ENCODE data around the gene PLA2G7. TPM values are rescaled to one million over a fixed set of nuclear protein-coding genes. Genes with fewer than 3 reads are reported as not detected.

The PLA2G7 gene
- total RNA-seq, 1 experiment from 2014 or later, result 1.7 TPM

DNA sequence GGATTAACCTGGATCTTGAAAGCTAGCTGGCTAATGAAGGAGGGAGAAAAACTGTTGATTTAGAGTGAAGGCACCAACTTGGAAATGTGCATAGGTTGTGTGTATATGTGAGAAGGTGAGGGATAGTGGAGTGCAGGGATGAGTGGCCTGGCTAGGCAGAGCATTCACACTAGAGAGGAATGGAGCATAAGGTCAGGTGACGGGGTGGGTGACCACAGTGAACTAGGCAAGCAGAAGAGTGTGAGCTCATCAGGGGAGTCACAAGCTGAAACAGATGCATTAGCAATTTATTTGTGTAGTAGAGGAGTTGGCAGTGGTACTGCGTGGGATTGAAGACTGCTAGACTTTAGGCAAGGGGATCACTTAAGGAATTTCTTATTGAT is 22.0 kb upstream of the PLA2G7 start:
- Histone ChIP-seq H3K9me3 (ENCODE audit: control insufficient read depth, low read depth, low read length) (no peaks in the 10 kb centered on the region), H4K5ac (ENCODE audit: insufficient read length, low read depth, low read length) (no peak overlapping the region), H3K23me2 (ENCODE audit: insufficient read length, low read depth, low read length, poor library complexity, severe bottlenecking) (no peaks in the 10 kb centered on the region), H2BK12ac (ENCODE audit: insufficient read length, low read depth, low read length) (no peak overlapping the region), H2BK15ac (ENCODE audit: low read depth, low read length) (no peak overlapping the region), H3K27me3 (ENCODE audit: insufficient read depth, low read length) (no peaks in the 10 kb centered on the region), H3K4me2 (ENCODE audit: insufficient read depth, insufficient read length, low read length) (no peak overlapping the region), H3K23ac (ENCODE audit: insufficient read length, low read depth, low read length) (no peak overlapping the region), H4K91ac (ENCODE audit: insufficient read length, low read depth, low read length) (no peak overlapping the region), H2AFZ (ENCODE audit: low read length) (no peak overlapping the region), H3K79me2 (ENCODE audit: insufficient read depth, low read length) (no peaks in the 10 kb centered on the region), H3T11ph (ENCODE audit: low read length) (no peak overlapping the region), H2BK120ac (ENCODE audit: low read depth, low read length, poor library complexity, severe bottlenecking) (no peak overlapping the region), H2BK20ac (ENCODE audit: low read depth, low read length, poor library complexity, severe bottlenecking) (no peak overlapping the region), H3K9ac (ENCODE audit: extremely low read depth, insufficient read length, low read length) (no peak overlapping the region), H2AK5ac (ENCODE audit: insufficient read length, low read length) (no peak overlapping the region), H3K56ac (ENCODE audit: insufficient read length, low read depth, low read length) (no peak overlapping the region), H4K20me1 (ENCODE audit: control insufficient read depth, insufficient read depth, insufficient read length) (no peaks in the 10 kb centered on the region), H3K18ac (ENCODE audit: insufficient read length, low read depth, low read length) (no peak overlapping the region), H3K27ac (ENCODE audit: insufficient read length, low read depth, low read length) (no peak overlapping the region), H4K8ac (replicated peaks; ENCODE audit: insufficient read length, low read depth, low read length) (no peak overlapping the region), H2BK5ac (ENCODE audit: insufficient read length, low read length) (no peak overlapping the region), H3K79me1 (ENCODE audit: insufficient read depth, low read depth, low read length, poor library complexity, severe bottlenecking) (no peaks in the 10 kb centered on the region), H3K4ac (ENCODE audit: low read depth, low read length) (no peak overlapping the region), H3K14ac (ENCODE audit: insufficient read depth, low read length) (no peak overlapping the region), H3K4me1 (ENCODE audit: insufficient read depth, low read length) (no peaks in the 10 kb centered on the region; the same call in 1 of the 2 replicates)
- WGBS (ENCODE audit: extremely low coverage, insufficient read length, low lambda C conversion rate), result no CpG with 5 or more reads among the region's 2 CpGs
- no peak for DNase-seq
- Mint-ChIP-seq H3K4me3 (no peak overlapping the region), H3K9me3 (no peaks in the 10 kb centered on the region), H3K27me3 (ENCODE audit: low read depth) (peaks cover 2% of the 10 kb centered on the region), H3K27ac (no peak overlapping the region), H3K4me1 (peaks cover 3% of the 10 kb centered on the region in 2 experiments; a peak in 3 of 4 replicates), H3K36me3 (ENCODE audit: insufficient read depth in 1 of 3, low read depth in 3 of 3) (no peaks in the 10 kb centered on the region)
- TF ChIP-seq, protein P1, sequence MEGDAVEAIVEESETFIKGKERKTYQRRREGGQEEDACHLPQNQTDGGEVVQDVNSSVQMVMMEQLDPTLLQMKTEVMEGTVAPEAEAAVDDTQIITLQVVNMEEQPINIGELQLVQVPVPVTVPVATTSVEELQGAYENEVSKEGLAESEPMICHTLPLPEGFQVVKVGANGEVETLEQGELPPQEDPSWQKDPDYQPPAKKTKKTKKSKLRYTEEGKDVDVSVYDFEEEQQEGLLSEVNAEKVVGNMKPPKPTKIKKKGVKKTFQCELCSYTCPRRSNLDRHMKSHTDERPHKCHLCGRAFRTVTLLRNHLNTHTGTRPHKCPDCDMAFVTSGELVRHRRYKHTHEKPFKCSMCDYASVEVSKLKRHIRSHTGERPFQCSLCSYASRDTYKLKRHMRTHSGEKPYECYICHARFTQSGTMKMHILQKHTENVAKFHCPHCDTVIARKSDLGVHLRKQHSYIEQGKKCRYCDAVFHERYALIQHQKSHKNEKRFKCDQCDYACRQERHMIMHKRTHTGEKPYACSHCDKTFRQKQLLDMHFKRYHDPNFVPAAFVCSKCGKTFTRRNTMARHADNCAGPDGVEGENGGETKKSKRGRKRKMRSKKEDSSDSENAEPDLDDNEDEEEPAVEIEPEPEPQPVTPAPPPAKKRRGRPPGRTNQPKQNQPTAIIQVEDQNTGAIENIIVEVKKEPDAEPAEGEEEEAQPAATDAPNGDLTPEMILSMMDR (conservative IDR thresholded peaks at IDR 0.05), result no peak
